SK-N-SH (cell line): ENCODE data around the gene NBPF3. TPM values are rescaled to one million over a fixed set of nuclear protein-coding genes. Genes with fewer than 3 reads are reported as not detected.

Source experiments
- CTCF ChIA-PET: fragments of 300-600, 350-600 bp; formaldehyde crosslinking; extraction: SDS; loops from one replicate; lab custom pipeline; 2021; lab: Yijun Ruan, JAX
- POLR2A ChIA-PET: fragments of 350-600 bp; sonication (Branson Sonifier 250); formaldehyde crosslinking; extraction: SDS; loops from one replicate; lab custom pipeline; 2020; ENCODE audit warnings: antibody characterized with exemption, inconsistent platforms; lab: Yijun Ruan, JAX
- DNase-seq: peaks from one replicate; pipeline ENCODE4 v3.0.0; 2012
- H2AFZ ChIP-seq: fragments of 200-600 bp; sonication (generic); 2 replicates; pipeline ENCODE4 v1.8.1; 2016; ENCODE audit warnings: antibody characterized with exemption, mild to moderate bottlenecking, low read depth
- H3F3A ChIP-seq: fragments of 200-600 bp; sonication (generic); replicated peaks from 2 replicates; pipeline ENCODE3; 2016; ENCODE audit warnings: antibody characterized with exemption, mild to moderate bottlenecking; ENCODE audit not compliant: insufficient read depth
- H3K27ac ChIP-seq, 2 experiments: fragments of 200-500 bp in 1 of 2; fragments of 200-600 bp in 1 of 2; sonication (Bioruptor generic) in 1 of 2; sonication (generic), shearing (Covaris generic) in 1 of 2; 2 replicates each; pipeline versions ENCODE4 v1.5.1 to v1.6.1; 2014 to 2016; ENCODE audit warnings: low read depth in 2 of 2, inconsistent platforms in 1 of 2, low read length in 1 of 2, mild to moderate bottlenecking in 1 of 2, mixed read lengths in 1 of 2
- H3K27me3 ChIP-seq: fragments of 200-600 bp; sonication (generic), shearing (Covaris generic); 2 replicates; pipeline ENCODE4 v1.6.1; 2016; ENCODE audit warnings: mixed run types; ENCODE audit not compliant: insufficient read depth
- H3K36me3 ChIP-seq, 2 experiments: fragments of 200-500 bp in 1 of 2; fragments of 200-600 bp in 1 of 2; sonication (Bioruptor generic) in 1 of 2; sonication (generic) in 1 of 2; replicated peaks in 1 of 2; 2 replicates each; pipeline versions ENCODE3 to v1.5.1; 2014 to 2016; ENCODE audit warnings: low read length in 1 of 2, mild to moderate bottlenecking in 1 of 2; ENCODE audit not compliant: insufficient read depth in 2 of 2, control insufficient read depth in 1 of 2
- H3K4me1 ChIP-seq, 2 experiments: fragments of 200-500 bp in 1 of 2; fragments of 200-600 bp in 1 of 2; sonication (Bioruptor generic) in 1 of 2; sonication (generic), shearing (Covaris generic) in 1 of 2; 2 replicates each; pipeline versions ENCODE4 v1.5.1 to v1.6.1; 2014 to 2016; ENCODE audit warnings: low read depth in 1 of 2, low read length in 1 of 2, mixed run types in 1 of 2; ENCODE audit not compliant: insufficient read depth in 2 of 2, control insufficient read depth in 1 of 2
- H3K4me2 ChIP-seq: fragments of 200-600 bp; sonication (generic), shearing (Covaris generic); 2 replicates; pipeline ENCODE4 v1.6.1; 2017; ENCODE audit warnings: mixed run types
- H3K4me3 ChIP-seq, 2 experiments: fragments of 200-500 bp in 1 of 2; fragments of 200-600 bp in 1 of 2; sonication (Bioruptor generic) in 1 of 2; sonication (generic), shearing (Covaris generic) in 1 of 2; 2 replicates each; pipeline versions ENCODE4 v1.5.1 to v1.8.1; 2014 to 2016; ENCODE audit warnings: low read depth in 2 of 2, inconsistent platforms in 1 of 2, low read length in 1 of 2, mild to moderate bottlenecking in 1 of 2, mixed read lengths in 1 of 2, moderate library complexity in 1 of 2
- H3K79me2 ChIP-seq: fragments of 200-600 bp; sonication (generic); 2 replicates; pipeline ENCODE4 v1.8.1; 2017; ENCODE audit warnings: mild to moderate bottlenecking; ENCODE audit not compliant: insufficient read depth
- H3K9ac ChIP-seq: fragments of 200-600 bp; sonication (generic); 2 replicates; pipeline ENCODE4 v1.6.1; 2017; ENCODE audit warnings: mixed run types
- H3K9me2 ChIP-seq: fragments of 200-600 bp; sonication (generic); 2 replicates; pipeline ENCODE4 v1.6.1; 2017; ENCODE audit warnings: mixed run types
- H3K9me3 ChIP-seq: fragments of 200-600 bp; sonication (generic); 2 replicates; pipeline ENCODE4 v1.6.1; 2017; ENCODE audit warnings: mixed run types, mild to moderate bottlenecking, moderate library complexity
- H4K20me1 ChIP-seq: fragments of 200-600 bp; sonication (generic); 2 replicates; pipeline ENCODE4 v1.6.1; 2017; ENCODE audit warnings: mild to moderate bottlenecking, mixed run types; ENCODE audit not compliant: insufficient read depth
- FOSL2 ChIP-seq: IDR thresholded peaks from 2 replicates; pipeline ENCODE4 v1.4.0; 2012; ENCODE audit warnings: low read depth, mild to moderate bottlenecking, moderate library complexity, borderline replicate concordance
- FOXM1 ChIP-seq: IDR thresholded peaks from 2 replicates; pipeline ENCODE4 v1.4.0; 2012; ENCODE audit warnings: low read depth, mild to moderate bottlenecking
- GABPA ChIP-seq: IDR thresholded peaks from 2 replicates; pipeline ENCODE4 v1.4.0; 2012; ENCODE audit warnings: low read depth, mild to moderate bottlenecking
- MXI1 ChIP-seq: IDR thresholded peaks from 2 replicates; pipeline ENCODE4 v1.6.1; 2012; ENCODE audit warnings: mild to moderate bottlenecking, low read depth, low read length, improper control_type of control experiment
- PBX3 ChIP-seq: IDR thresholded peaks from 2 replicates; pipeline ENCODE4; 2012
- POLR2AphosphoS5 ChIP-seq: IDR thresholded peaks from 2 replicates; pipeline ENCODE4 v1.6.1; 2012; ENCODE audit warnings: low read depth, low read length
- RFX5 ChIP-seq: IDR thresholded peaks from 2 replicates; pipeline ENCODE4 v1.6.1; 2012; ENCODE audit warnings: mild to moderate bottlenecking, improper control_type of control experiment, low read length
- SIN3A ChIP-seq: IDR thresholded peaks from 2 replicates; pipeline ENCODE4 v1.6.1; 2012; ENCODE audit warnings: low read depth, mild to moderate bottlenecking, low read length, moderate library complexity, borderline replicate concordance
- SMC3 ChIP-seq: IDR thresholded peaks from 2 replicates; pipeline ENCODE4 v1.6.1; 2012; ENCODE audit warnings: low read depth, low read length, improper control_type of control experiment
- TEAD4 ChIP-seq: IDR thresholded peaks from 2 replicates; pipeline ENCODE4 v1.4.0; 2012; ENCODE audit warnings: mild to moderate bottlenecking, borderline replicate concordance; ENCODE audit not compliant: insufficient read depth
- USF1 ChIP-seq: IDR thresholded peaks from 2 replicates; pipeline ENCODE4 v1.4.0; 2012; ENCODE audit warnings: low read depth, borderline replicate concordance
- YY1 ChIP-seq: IDR thresholded peaks from 2 replicates; pipeline ENCODE4 v1.4.0; 2012; ENCODE audit warnings: low read depth, mild to moderate bottlenecking
- WGBS: methylation state at CpG from one replicate; pipeline ENCODE4 v1.1.6; 2017; ENCODE audit warnings: low lambda C conversion rate; 5-methylcytosine and 5-hydroxymethylcytosine counted together
- polyA plus RNA-seq, 3 experiments: library from polyadenylated mRNA; depleted of rRNA; stranded (reverse); fragments of >200 nt; gene quantifications; 2 replicates each; pipeline ENCODE4 v1.2.3, GENCODE V29; 2012
- TF ChIP-seq, protein P1 (sequence below): fragments of 150-350 bp; IDR thresholded peaks from 2 replicates; pipeline ENCODE4 v1.6.1; 2016; ENCODE audit warnings: mild to moderate bottlenecking, low read depth, low read length
- TF ChIP-seq, protein P2 (sequence below): IDR thresholded peaks from 2 replicates; pipeline ENCODE4 v1.4.0; 2012; ENCODE audit warnings: low read depth
- TF ChIP-seq, protein P3 (sequence below): IDR thresholded peaks from 2 replicates; pipeline ENCODE4 v1.4.0; 2012; ENCODE audit warnings: low read depth, borderline replicate concordance

Gene NBPF3
- polyA plus RNA-seq, 1 of the 3 experiments (the other 2 are of a cell fraction): 6.4 TPM

DNA sequence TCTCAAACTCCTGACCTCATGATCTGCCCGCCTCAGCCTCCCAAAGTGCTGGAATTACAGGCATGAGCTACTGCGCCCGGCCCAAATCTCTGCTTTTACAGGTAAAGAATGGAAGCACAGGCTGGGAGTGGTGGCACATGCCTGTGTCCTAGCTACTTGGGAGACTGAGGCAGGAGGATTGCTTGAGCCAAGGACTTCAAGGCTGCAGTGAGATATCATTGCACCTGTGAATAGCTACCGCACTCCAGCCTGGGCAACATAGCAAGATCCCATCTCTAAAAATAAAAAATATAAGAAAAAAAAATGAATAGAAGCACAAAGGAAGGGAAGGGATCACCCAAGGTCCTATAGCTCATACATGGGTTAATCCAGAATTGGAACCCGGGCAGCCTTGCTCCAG lies 84.3 kb downstream of the NBPF3 start:
- TF ChIP-seq RFX5 (no peak), YY1 (no peak), MXI1 (no peak), PBX3 (no peak), FOXM1 (no peak), GABPA (no peak), SMC3 (no peak), TEAD4 (no peak), SIN3A (no peak), FOSL2 (no peak), POLR2AphosphoS5 (no peak), USF1 (no peak)
- TF ChIP-seq, protein P1, sequence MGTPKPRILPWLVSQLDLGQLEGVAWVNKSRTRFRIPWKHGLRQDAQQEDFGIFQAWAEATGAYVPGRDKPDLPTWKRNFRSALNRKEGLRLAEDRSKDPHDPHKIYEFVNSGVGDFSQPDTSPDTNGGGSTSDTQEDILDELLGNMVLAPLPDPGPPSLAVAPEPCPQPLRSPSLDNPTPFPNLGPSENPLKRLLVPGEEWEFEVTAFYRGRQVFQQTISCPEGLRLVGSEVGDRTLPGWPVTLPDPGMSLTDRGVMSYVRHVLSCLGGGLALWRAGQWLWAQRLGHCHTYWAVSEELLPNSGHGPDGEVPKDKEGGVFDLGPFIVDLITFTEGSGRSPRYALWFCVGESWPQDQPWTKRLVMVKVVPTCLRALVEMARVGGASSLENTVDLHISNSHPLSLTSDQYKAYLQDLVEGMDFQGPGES: no peak
- TF ChIP-seq, protein P2, sequence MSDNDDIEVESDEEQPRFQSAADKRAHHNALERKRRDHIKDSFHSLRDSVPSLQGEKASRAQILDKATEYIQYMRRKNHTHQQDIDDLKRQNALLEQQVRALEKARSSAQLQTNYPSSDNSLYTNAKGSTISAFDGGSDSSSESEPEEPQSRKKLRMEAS: no peak
- TF ChIP-seq, protein P3, sequence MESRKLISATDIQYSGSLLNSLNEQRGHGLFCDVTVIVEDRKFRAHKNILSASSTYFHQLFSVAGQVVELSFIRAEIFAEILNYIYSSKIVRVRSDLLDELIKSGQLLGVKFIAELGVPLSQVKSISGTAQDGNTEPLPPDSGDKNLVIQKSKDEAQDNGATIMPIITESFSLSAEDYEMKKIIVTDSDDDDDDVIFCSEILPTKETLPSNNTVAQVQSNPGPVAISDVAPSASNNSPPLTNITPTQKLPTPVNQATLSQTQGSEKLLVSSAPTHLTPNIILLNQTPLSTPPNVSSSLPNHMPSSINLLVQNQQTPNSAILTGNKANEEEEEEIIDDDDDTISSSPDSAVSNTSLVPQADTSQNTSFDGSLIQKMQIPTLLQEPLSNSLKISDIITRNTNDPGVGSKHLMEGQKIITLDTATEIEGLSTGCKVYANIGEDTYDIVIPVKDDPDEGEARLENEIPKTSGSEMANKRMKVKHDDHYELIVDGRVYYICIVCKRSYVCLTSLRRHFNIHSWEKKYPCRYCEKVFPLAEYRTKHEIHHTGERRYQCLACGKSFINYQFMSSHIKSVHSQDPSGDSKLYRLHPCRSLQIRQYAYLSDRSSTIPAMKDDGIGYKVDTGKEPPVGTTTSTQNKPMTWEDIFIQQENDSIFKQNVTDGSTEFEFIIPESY: no peak

More for the DNA sequence above, 84.3 kb downstream of the NBPF3 start:
- H3K9me2 ChIP-seq: no peaks in the 10 kb centered on the region
- no peaks in the 10 kb centered on the region for H3K9me3 ChIP-seq
- 64% methylated on average over 5 of the region's 5 CpGs for WGBS
- DNase-seq: no peak
- no peaks in the 10 kb centered on the region for H4K20me1 ChIP-seq
- no peak overlapping the region for H3K27ac ChIP-seq
- H3K27me3 ChIP-seq: no peaks in the 10 kb centered on the region
- CTCF ChIA-PET: interaction anchor here (0.9 to 2.3 kb wide), 6 partner anchors 9 to 156 kb away, joined by 3 to 5 read pairs (median 3); no protein-coding TSS in a partner anchor
- H3F3A ChIP-seq: no peaks in the 10 kb centered on the region
- POLR2A ChIA-PET: no interaction called here
- H3K4me3 ChIP-seq: no peak overlapping the region
- no peaks in the 10 kb centered on the region for H3K36me3 ChIP-seq
- H3K9ac ChIP-seq: no peak overlapping the region
- H2AFZ ChIP-seq: no peak overlapping the region
- H3K4me2 ChIP-seq: no peak overlapping the region
- H3K79me2 ChIP-seq: no peaks in the 10 kb centered on the region
- H3K4me1 ChIP-seq: peaks cover 0 to 7% of the 10 kb centered on the region in 2 experiments; a peak in 1 of 4 replicates
